GM19455 (cell line): ENCODE measurements around the gene ATG7.
A peak's percentile ranks its signal among the peaks of the same experiment; 100 is the strongest.

Experiments
- ATAC-seq: cut with Tn5 transposase; IDR thresholded peaks from one replicate; pipeline ENCODE4 v1.9.1; 2021; ENCODE audit not compliant: unreplicated experiment

The ATG7 gene

GRCh38 chr3:11271986-11272904, at the start of gene ATG7:
Gene ATG7 (plus strand): TSS chr3:11272397. CDS start chr3:11298696, 26,299 bp downstream.
- ATAC-seq = peak; percentile 95

GRCh38 chr3:11224010-11224409, 48.2 kb upstream of the ATG7 start:
- ATAC-seq = no peak

GRCh38 chr3:11224870-11225229, 47.3 kb upstream of the ATG7 start:
- no peak for ATAC-seq

- ATAC-seq = no peak
Measured at GRCh38 chr3:11226042-11226370, 46.2 kb upstream of the ATG7 start.

GRCh38 chr3:11228041-11228440, 44.2 kb upstream of the ATG7 start:
- ATAC-seq = no peak

GRCh38 chr3:11230125-11230524, 42.1 kb upstream of the ATG7 start:
- ATAC-seq = no peak

- ATAC-seq = no peak
Measured at GRCh38 chr3:11230832-11231231, 41.4 kb upstream of the ATG7 start.

GRCh38 chr3:11235385-11235784, 36.8 kb upstream of the ATG7 start:
- no peak for ATAC-seq

- no peak for ATAC-seq
Measured at GRCh38 chr3:11236588-11237461, 35.4 kb upstream of the ATG7 start.

- no peak for ATAC-seq
Measured at GRCh38 chr3:11238060-11238459, 34.1 kb upstream of the ATG7 start.

GRCh38 chr3:11238880-11239279, 33.3 kb upstream of the ATG7 start:
- ATAC-seq = no peak

GRCh38 chr3:11239796-11240195, 32.4 kb upstream of the ATG7 start:
- ATAC-seq = no peak

GRCh38 chr3:11240496-11240895, 31.7 kb upstream of the ATG7 start:
- no peak for ATAC-seq

GRCh38 chr3:11244121-11244677, 28.0 kb upstream of the ATG7 start:
- no peak for ATAC-seq

- no peak for ATAC-seq
Measured at GRCh38 chr3:11245276-11245675, 26.9 kb upstream of the ATG7 start.

- no peak for ATAC-seq
Measured at GRCh38 chr3:11245827-11246662, 26.2 kb upstream of the ATG7 start.

GRCh38 chr3:11246663-11246970, 25.6 kb upstream of the ATG7 start:
- no peak for ATAC-seq

- ATAC-seq = no peak
Measured at GRCh38 chr3:11247362-11247761, 24.8 kb upstream of the ATG7 start.

- no peak for ATAC-seq
Measured at GRCh38 chr3:11248596-11248995, 23.6 kb upstream of the ATG7 start.

- ATAC-seq = no peak
Measured at GRCh38 chr3:11250902-11251806, 21.0 kb upstream of the ATG7 start.
